ENCODE results near the gene GAD1.
A peak's percentile ranks its signal among the peaks of the same experiment; 100 is the strongest.

Gene GAD1

DNA sequence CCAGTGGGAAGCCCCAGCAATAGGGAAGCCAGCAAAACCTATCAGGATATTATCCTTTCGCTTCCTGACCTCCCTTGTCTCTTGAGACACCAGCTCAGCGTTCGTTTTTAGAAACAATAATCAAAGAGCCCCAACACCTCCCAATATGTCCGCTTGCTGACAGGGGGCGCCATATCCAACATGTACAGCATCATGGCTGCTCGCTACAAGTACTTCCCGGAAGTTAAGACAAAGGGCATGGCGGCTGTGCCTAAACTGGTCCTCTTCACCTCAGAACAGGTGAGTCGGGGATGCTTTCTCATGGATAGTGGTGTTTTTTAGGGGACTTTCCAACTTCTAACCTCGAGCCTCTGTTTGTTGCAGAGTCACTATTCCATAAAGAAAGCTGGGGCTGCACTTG lies 28.7 kb downstream of the GAD1 start:
- TF ChIP-seq, protein P1, sequence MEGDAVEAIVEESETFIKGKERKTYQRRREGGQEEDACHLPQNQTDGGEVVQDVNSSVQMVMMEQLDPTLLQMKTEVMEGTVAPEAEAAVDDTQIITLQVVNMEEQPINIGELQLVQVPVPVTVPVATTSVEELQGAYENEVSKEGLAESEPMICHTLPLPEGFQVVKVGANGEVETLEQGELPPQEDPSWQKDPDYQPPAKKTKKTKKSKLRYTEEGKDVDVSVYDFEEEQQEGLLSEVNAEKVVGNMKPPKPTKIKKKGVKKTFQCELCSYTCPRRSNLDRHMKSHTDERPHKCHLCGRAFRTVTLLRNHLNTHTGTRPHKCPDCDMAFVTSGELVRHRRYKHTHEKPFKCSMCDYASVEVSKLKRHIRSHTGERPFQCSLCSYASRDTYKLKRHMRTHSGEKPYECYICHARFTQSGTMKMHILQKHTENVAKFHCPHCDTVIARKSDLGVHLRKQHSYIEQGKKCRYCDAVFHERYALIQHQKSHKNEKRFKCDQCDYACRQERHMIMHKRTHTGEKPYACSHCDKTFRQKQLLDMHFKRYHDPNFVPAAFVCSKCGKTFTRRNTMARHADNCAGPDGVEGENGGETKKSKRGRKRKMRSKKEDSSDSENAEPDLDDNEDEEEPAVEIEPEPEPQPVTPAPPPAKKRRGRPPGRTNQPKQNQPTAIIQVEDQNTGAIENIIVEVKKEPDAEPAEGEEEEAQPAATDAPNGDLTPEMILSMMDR (conservative IDR thresholded peaks at IDR 0.05; ENCODE audit: low read depth, low read length), result peak; percentile 34
- DNase-seq (ENCODE audit: low read depth), result no peak
- no peak overlapping the region for H3K4me3 ChIP-seq (ENCODE audit: low read length)

DNA sequence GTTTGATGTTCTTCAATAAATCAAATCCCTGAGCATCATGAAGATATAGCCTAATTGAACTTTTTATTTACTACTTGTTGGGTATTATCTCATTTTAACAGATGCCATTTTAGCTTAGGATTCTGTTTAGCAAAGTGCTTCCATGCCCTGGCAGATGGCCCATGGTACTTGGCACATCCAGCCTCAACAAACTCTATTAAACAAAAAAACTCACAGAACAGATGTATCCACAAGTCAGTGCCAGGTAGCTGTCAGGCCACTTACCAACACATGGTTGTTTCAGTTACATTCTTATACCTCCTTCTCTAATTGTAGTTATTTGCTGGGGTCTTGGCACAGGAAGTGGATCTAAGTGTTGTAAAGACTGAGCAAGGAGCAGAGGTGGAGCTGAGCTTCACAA lies 29.6 kb downstream of the GAD1 start:
- H3K4me3 ChIP-seq (ENCODE audit: low read length), result no peak overlapping the region
- no peak for DNase-seq (ENCODE audit: low read depth)
- TF ChIP-seq, protein P1 (conservative IDR thresholded peaks at IDR 0.05; ENCODE audit: low read depth, low read length), result no peak

DNA sequence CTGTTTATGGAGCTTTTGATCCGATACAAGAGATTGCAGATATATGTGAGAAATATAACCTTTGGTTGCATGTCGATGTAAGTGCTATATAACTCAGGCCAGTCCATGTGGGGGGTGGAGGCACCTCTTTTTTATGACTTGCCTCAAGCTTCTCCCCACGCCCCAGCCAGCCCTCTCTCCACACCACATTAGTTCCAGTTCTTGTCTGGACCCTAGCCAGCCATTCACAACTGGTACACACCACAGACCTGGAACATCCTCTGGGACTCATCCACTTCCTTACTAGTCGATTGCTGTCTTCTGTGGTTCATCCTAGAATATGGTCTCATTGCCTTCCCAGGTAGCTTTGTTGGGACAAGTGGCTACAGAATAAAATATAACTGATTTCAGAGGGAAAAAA lies 31.0 kb downstream of the GAD1 start:
- TF ChIP-seq, protein P1 (conservative IDR thresholded peaks at IDR 0.05; ENCODE audit: low read depth, low read length), result no peak
- H3K4me3 ChIP-seq (ENCODE audit: low read length), result no peak overlapping the region
- DNase-seq (ENCODE audit: low read depth), result no peak

DNA sequence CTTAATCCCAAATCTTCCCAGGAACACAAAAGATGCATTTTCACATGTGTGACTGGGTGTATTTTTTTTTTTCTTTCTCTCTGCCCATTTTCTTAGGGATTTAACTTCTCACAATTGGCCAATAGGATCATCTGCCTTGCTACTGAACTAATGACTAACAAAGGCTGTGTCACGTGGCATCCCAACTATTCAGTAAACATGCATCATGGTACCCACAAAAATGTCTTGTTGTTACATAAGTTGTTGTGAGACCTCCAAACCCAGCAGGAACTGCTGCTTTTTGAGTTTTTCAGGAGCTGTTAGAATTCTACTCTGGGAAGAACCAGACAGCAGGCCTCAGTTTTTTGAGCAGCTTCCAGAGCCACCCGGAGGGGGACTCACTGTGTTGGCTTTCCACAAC lies 31.9 kb downstream of the GAD1 start:
- TF ChIP-seq, protein P1 (conservative IDR thresholded peaks at IDR 0.05; ENCODE audit: low read depth, low read length), result no peak
- peak; percentile 41 for DNase-seq (ENCODE audit: low read depth)
- no peak overlapping the region for H3K4me3 ChIP-seq (ENCODE audit: low read length)

DNA sequence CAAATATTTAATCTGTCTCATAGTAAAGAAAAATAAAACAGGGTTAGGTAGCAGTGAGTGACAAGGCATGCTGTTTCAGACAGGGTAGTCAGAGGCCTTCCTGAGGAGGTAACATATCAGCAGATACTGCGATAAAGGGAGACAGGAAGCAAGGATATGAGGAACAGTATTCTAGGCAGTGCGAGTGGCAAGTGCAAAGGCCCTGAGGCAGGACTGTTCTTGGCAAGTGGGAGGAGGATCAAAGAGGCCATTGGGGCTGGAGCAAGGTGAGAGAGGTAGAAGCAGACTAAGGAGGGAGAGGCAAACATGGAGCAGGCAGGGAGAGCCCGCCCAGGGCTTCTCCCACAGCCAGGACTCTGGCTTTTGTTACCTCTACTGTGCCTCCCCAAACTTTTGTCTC lies 33.6 kb downstream of the GAD1 start:
- no peak for DNase-seq (ENCODE audit: low read depth)
- H3K4me3 ChIP-seq (ENCODE audit: low read length), result no peak overlapping the region
- TF ChIP-seq, protein P1 (conservative IDR thresholded peaks at IDR 0.05; ENCODE audit: low read depth, low read length), result no peak

DNA sequence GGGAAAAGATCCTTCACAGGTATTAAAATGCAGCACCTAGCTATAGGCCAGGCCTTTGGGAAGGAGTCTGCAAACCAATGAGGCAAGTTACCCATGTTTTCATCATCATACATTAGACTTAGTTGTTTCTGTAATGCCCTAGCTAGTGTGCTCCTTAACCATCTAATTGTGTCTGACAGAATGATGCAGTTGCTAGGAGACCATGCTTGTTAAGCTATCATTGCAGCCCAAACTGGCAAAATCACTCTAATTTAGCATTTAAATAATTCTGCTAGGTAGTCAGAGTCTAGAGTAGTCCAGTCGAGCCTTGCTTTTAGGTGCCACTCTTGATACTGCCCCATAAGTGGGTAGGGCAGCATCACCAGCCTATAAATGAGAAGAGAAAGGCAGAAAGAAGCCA lies 34.9 kb downstream of the GAD1 start:
- TF ChIP-seq, protein P1 (conservative IDR thresholded peaks at IDR 0.05; ENCODE audit: low read depth, low read length), result no peak
- no peak overlapping the region for H3K4me3 ChIP-seq (ENCODE audit: low read length)
- no peak for DNase-seq (ENCODE audit: low read depth)

DNA sequence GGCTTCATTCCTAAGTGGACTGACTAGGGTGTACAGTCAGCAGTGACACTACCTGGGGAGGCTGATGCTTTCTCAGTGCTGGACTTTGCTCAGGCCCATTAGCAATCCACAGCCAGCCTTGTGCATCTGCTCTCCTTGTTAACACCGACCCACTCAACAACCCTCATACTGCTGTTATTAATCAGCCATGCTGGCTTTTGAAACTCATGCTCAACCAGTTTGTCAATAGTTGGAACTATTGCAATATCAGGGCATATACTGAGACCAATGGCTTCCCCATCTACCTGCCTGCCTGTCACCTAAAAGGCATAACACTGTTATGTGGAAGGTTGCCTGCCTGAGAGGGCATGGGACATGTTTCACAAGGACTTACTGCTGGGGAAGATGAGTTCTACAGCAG lies 39.4 kb downstream of the GAD1 start:
- TF ChIP-seq, protein P1 (conservative IDR thresholded peaks at IDR 0.05; ENCODE audit: low read depth, low read length), result no peak
- DNase-seq (ENCODE audit: low read depth), result no peak
- no peak overlapping the region for H3K4me3 ChIP-seq (ENCODE audit: low read length)
